C4-2B (cell line): Measurements from ENCODE around the gene KDM5C.

Experiments
- H3K27ac ChIP-seq: fragments of 450-650 bp; 2 replicates; pipeline ENCODE4 v1.5.1; 2017
- ZFX ChIP-seq: fragments of 450-650 bp; IDR thresholded peaks from 2 replicates; pipeline ENCODE4 v1.6.1; 2017
- TF ChIP-seq, protein P1 (sequence below): fragments of 450-650 bp; conservative IDR thresholded peaks from 2 replicates; pipeline ENCODE4 v1.5.1; 2017; ENCODE audit warnings: mild to moderate bottlenecking

KDM5C gene

DNA sequence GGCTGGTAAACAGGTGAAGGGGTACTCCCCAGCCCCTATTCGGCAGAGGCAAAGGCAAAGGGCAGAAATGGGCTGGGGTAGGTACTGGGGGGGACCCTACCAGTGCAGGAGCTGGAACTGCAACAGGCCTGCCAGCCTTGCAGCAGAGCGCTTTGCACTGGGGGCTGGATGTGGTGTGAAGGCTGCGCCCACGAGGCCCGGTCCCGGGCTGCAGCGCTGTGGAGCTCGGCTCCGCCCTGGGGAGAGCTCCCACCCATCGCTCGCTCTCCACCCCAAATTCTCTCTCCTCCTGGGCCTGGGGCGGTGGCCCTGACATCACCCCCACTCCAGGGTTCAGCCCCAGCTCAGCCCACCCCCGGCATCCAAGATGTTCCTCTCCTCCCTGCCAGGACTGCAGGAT lies 32.2 kb upstream of the KDM5C start:
- TF ChIP-seq ZFX = no peak
- TF ChIP-seq, protein P1, sequence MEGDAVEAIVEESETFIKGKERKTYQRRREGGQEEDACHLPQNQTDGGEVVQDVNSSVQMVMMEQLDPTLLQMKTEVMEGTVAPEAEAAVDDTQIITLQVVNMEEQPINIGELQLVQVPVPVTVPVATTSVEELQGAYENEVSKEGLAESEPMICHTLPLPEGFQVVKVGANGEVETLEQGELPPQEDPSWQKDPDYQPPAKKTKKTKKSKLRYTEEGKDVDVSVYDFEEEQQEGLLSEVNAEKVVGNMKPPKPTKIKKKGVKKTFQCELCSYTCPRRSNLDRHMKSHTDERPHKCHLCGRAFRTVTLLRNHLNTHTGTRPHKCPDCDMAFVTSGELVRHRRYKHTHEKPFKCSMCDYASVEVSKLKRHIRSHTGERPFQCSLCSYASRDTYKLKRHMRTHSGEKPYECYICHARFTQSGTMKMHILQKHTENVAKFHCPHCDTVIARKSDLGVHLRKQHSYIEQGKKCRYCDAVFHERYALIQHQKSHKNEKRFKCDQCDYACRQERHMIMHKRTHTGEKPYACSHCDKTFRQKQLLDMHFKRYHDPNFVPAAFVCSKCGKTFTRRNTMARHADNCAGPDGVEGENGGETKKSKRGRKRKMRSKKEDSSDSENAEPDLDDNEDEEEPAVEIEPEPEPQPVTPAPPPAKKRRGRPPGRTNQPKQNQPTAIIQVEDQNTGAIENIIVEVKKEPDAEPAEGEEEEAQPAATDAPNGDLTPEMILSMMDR = no peak
- no peak overlapping the region for H3K27ac ChIP-seq

DNA sequence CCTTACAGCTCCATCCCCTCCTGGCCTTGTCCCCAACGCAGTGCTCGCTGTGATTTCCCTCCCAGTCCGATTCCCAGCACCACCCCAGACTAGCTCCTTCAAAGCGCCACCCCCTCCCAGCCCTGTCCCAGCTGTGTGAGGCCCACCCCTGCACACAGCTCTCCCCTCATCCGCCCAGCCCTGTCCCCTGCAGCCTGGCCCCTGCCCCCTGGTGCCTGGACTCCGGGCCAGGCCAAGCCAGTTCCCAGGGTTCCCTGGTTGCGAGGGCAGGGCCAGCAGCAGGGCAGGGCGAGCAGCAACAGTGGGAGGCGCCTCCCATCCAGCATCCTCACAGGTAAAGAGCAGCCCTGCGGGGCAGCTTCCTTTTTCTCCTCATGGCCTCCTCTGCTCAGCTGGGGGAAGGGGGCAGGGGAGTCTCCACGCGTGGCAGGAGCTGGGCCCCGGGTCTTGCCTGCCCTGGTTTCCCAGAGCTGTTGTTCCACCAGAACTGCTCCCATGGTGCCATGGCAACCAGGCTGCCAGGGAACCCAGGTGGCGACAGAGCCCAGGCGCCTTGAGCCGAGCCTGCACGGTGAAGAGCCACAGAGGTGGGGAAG lies 31.5 kb upstream of the KDM5C start:
- H3K27ac ChIP-seq = no peak overlapping the region
- TF ChIP-seq ZFX = no peak
- TF ChIP-seq, protein P1 = no peak

DNA sequence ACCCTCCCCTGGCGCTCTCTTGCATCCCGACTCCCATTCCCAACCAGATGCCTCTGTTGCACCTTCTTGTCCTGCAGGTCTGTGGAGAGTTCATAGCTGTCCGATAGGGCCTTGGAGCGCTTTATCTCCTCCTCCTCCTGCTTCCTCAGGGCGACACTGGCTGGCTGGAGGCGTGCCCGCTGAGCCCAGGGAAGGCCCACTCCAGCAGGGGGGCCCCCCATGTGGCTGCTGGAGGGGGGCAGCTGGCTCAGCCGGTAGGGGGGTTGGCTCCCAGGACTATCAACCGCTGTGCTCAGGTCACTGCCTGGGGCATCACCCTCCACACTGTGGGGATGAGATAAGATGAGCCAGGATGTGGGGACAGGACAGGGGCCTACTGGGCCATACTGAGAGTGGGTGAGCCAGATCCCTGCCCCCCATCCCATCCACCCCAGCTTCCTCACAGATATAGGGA lies 30.8 kb upstream of the KDM5C start:
- no peak overlapping the region for H3K27ac ChIP-seq
- TF ChIP-seq, protein P1 = no peak
- no peak for TF ChIP-seq ZFX

DNA sequence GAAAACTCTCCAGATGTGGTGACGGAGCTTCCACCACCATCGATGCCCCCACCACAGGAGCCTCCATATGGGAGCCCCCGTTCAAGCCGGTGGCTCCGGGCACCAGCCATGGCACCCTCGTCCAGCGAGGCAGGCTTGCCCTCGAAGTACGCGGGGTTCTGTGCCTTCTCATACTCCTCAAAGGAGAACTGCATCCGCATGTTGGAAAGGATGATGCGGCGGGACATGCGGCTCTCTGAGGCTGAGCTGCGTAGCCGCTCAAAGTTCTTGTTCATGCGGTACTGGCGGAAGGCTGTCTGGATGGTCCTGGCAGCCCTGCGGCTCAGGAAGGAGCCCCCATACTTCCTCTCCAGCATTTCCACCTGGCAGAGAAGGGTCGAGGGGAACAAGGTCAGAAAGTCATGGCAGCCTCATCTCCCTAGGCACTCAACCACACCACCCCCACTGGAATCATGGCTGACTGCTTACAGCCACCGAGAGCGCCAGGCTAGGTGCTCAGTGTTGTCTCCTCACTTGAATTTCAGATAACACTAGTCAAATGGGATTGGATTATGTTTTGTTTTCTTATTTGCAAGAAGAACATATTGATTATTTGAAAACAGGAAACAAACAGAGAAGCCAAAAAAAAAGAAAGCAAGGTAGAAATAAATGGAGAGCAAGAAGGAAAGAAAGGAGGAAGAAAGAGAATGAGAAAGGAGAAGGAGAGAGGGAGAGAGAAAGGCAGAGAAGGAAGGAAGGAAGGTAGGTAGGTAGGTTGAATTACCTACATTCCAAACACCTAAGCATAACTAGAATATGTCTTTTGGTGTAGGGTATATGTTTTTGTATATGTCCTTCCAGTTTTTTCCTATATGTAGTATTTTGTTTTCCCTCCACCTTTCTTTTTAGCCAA lies 29.8 kb upstream of the KDM5C start:
- TF ChIP-seq, protein P1 = no peak
- TF ChIP-seq ZFX = no peak
- H3K27ac ChIP-seq = no peak overlapping the region

DNA sequence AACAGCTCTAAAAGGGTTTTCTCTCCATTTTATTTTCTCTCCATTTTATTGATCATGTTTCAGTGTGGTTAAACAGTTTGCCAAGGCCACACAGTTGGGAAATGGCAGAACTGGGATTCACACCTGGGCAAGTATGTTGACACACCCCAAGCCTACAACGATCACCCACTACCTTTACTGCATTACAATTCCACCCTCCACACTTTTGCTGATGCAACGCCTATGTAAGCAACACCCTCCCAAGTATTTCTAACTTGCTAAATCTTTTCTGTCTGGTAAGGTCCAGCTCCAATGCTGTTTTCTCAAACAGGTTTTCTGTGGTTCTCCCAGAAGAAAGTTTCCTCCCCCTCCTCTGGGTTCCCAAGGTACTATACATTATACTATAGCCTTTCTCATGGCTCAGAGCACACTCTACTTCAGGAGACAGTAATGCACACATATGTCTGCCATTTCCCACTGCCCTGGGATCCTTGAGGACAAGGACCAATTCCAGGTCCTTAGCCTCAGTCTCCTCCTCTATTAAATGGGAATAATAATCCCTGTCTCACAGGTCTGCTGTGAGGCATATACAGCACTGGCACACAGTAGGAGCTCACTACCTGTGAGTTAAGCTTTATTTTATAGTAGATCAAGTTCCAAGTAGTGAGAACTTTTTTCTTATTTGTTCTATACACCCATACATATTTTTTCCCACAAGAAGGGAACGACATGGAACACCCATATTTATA lies 28.4 kb upstream of the KDM5C start:
- TF ChIP-seq ZFX = no peak
- TF ChIP-seq, protein P1 = no peak
- no peak overlapping the region for H3K27ac ChIP-seq

DNA sequence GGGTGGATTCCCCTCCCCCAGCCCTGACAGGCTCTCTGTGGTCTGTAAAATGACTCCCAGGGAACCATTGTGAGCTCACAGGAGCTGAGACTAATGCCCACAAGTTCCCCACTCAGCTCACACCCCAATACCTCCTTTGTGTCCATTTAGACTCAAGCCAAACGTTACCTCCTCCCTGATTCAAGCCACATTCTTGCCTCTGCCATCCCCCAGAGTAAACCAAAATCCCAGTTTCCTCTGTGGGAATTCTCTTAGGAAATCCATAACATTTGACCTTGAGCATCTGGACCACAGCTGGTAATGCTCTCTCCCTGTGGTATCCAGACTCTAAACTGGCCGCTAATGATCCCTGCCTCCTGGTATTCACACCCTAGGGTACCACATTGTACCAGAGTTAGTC lies 26.3 kb upstream of the KDM5C start:
- H3K27ac ChIP-seq = no peak overlapping the region
- no peak for TF ChIP-seq ZFX
- TF ChIP-seq, protein P1 = no peak

DNA sequence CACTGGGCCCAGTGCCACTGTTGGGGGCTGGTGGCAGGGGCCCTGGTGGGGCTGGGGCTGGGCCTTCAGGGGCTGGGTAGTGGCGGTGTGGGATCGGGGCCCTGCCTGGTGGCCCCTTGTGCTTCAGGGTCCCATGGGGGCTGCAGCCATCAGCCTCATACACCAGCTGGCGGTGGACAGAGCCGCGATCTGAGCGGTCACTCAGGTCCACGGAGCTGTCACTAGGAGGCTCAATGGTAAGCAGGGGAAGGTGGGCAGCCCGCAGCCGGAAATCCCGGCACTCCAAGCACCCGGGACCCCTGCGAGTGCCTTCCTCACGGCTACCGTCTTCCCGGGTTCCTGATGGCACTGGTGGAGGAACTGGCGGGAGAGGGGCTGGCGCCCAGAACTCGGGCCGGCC lies 25.5 kb upstream of the KDM5C start:
- H3K27ac ChIP-seq = no peak overlapping the region
- no peak for TF ChIP-seq ZFX
- TF ChIP-seq, protein P1 = no peak
